Measurements from ENCODE around the gene EIF6.
A peak's percentile ranks its signal among the peaks of the same experiment; 100 is the strongest.
"Not testable (repeated sequence)": the region's sequence is repeated elsewhere in the genome, so short reads cannot be mapped to it uniquely, and the experiment has no call there.

The EIF6 gene

DNA sequence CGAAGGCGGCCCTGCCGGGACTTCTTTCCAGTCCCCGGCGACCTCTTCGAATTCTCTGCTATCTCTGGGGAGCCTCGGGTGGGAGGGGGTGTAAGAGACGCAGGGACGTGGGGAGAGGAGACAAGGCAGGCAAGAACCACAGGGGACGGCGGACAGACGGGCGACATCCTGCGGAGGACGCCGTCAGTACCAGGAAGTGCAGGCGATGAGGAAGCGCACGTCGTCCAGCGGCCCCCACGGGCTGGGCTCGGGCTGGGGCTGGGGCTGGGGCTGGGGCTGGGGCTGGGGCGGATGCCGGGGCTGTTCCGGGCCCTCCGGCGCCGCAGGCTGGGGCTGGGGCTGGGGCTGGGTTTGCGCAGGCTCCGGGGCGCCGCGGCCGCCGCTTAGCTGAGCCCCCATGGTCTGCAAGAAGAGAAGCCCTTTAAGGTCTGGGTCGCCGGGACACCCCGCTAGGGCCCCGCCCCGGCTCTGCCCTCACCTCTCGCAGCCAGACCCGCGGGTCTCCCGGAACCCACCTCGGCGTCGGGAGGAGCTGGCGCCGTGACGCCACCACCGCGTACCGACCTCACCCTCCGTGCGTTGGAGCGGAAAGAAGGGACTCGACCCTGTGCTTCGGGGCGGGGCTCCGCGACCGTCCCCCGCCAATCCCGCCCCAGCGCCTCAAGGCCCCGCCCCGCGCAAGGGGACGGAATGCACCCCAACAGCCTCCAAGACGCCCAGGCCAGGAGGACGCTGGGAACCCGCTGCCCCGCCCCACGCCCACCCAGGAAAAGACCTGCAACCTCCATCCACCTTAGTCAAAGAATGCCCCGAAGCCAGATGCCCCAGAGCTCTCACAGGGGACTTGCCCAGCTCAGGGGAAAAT is 6.8 kb downstream of the EIF6 start, which contains the start of gene MMP24OS:
Gene MMP24OS, minus strand, starts transcription at position 592 of the 865 bp plus-strand sequence. Its CDS starts 193 bp downstream, at position 399.
- DNase-seq: peak; percentile 84

DNA sequence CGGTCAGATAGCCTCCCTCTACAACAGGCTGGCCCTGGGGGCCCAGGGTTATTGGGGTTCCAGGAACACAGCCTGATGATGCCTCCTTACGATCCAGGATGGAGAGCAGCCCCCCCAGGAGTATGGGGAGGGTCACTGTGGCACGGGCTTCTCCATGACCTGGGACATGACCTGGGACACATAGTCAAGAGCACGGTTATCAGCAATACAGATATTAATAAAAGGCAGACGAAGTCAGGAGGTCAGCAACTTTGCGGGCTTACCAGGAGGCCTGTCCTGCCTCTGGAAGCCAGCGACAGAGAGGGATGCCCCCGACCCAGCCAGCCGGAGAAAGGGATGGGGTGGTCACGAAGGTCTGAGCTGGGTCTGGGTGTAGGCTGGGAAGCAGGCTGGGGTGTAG is 7.4 kb downstream of the EIF6 start:
- no peak for DNase-seq

DNA sequence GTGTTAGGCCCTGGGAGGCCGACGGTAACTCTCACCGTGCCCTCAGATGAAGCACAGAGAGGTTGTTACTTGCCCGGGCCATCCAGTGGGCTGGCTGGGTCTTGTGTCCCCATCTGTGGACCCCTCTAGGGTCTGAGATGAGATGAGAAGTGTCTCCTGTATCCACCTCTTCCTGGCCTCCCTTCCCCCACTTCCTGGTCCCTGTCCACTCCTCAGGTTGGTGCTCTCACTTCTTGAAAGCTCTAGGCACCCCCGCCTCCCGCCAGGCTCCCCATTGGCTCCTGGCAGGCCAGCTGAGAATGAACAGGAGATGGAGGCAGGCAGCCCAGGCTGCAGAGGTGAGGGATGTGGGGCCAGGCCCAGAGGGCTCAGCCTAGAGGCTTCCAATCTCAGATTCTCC is 8.2 kb downstream of the EIF6 start:
- no peak for DNase-seq

DNA sequence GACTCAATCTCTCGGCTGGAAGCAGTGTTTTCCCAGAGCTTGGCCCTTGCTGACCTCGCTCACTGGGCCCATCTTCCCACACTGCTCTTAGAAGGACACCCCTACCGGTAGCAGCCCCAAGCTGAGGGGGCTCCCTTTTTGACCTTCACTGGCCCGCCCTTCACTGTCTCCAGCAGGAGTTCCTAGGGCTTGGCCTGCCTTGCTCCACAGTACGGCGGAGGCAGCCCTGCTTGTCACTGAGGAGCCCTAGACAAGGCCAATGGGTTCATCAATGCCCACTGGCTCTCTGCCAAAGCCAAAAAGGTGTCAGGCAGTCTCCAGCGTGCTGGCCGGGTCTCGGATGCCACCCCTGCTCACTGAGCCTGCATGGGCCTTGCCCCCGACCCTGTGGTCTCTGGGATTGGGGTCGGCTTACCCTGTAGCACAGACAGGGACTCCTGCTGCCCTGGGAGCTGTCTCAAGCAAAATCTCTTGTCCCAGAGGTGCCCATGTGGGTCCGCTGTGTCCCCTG is 8.8 kb downstream of the EIF6 start:
- DNase-seq: no peak

DNA sequence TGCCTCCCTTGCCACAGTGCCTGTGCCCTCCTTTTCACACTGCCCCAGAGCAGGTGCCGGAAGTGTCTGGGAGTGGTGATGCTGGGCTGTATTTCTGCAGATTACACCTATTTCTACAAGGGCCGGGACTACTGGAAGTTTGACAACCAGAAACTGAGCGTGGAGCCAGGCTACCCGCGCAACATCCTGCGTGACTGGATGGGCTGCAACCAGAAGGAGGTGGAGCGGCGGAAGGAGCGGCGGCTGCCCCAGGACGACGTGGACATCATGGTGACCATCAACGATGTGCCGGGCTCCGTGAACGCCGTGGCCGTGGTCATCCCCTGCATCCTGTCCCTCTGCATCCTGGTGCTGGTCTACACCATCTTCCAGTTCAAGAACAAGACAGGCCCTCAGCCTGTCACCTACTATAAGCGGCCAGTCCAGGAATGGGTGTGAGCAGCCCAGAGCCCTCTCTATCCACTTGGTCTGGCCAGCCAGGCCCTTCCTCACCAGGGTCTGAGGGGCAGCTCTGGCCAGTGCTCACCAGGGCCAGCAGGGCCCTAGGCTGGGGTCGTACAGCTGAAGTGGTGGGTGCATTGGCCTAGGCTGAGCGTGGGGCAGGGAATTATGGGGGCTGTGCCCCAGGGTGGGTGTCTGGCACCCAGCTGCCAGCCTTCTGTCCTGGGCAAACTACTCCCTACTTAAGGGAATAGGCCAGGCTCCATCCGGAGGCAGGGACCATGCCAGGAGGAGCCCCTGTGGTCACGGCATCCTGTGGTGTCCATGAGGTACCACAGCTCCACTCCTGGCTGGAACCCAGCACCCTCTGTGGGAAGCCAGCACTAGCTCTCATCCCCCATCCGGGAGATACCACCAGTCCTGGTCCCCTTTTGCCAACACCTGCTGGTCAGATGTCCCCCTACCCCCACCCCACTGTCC is 10.1 kb downstream of the EIF6 start:
- DNase-seq: no peak

DNA sequence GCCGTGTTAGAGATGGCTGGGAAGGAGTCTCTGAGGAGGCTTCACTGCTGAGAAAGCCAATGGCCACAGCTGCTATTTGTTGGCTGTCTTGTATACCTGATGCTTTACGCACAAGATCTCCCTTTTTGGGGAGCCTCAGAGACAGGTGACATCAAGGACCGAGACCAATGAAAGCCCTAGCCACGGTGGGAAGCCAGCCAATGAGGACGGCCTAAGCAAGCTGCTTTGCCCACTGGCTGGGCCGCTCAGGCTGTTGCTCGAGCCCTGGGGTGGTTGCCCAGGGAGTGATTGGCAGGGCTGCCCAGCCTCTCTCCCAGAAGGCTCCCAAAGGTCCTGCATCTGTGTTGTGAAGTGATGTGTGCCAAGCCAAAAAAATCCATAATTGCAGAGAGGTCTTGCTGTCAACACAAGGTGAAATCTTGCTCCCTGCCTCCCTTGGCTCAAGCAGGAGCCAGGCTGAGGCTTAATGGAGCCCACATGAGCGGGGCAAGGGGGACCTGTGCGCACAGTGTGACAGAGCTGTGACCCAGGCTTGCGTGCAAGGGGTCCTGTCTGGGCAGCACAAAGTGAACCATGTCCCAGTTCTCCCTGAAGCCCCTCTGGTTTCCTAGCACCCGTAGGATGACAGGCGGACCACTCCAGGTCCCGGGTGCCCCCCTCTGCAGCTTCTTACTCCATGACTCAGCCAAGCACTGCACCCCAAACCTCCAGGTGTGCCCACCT is 11.0 kb downstream of the EIF6 start:
- DNase-seq: no peak

DNA sequence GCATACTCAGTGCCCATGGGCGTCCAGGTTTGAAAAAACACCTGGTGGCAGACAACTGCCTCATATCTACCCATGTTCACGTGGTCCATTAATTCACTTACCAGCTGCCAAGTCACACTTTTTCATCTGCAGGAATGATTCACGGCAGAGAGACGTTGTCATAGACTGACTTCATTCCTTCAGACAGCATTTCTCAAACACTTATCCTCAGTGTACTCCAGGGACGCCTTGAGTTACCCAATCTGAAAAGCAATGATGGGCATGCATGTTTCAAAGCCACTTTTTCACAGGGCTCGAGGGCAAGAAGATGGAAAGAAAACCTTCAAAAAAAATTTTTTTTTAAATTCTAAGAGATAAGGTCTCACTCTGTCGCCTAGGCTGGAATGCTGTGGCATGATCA is 12.7 kb downstream of the EIF6 start:
- peak; percentile 39 for DNase-seq

DNA sequence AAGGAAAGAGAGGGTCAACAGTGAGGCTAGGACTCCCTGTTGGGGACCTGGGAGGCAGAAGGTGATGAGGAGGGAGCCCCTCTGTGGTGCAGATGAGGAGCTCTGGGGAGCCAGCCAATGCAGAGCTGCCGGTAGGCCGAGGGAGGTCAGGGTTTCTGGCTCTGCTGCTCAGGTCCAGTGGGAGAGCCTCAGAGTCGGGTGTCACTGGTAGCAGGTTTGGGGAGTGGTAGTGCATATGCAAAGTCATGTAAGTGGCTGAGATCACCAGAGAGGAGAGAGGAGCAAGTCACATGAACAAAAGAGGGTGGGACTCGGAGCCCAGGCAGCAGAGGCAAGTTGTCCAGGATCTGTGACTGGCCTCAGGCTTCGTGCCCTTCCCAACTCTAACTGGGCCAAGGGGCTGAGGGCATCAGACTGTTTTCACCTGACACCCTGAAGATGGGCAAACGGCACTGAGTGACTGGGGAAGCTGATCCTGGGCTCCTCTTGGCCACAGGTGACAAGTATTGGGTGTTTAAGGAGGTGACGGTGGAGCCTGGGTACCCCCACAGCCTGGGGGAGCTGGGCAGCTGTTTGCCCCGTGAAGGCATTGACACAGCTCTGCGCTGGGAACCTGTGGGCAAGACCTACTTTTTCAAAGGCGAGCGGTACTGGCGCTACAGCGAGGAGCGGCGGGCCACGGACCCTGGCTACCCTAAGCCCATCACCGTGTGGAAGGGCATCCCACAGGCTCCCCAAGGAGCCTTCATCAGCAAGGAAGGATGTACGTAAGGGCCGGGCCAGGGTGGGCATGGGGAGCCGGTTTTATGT is 13.3 kb downstream of the EIF6 start:
- no peak for DNase-seq

DNA sequence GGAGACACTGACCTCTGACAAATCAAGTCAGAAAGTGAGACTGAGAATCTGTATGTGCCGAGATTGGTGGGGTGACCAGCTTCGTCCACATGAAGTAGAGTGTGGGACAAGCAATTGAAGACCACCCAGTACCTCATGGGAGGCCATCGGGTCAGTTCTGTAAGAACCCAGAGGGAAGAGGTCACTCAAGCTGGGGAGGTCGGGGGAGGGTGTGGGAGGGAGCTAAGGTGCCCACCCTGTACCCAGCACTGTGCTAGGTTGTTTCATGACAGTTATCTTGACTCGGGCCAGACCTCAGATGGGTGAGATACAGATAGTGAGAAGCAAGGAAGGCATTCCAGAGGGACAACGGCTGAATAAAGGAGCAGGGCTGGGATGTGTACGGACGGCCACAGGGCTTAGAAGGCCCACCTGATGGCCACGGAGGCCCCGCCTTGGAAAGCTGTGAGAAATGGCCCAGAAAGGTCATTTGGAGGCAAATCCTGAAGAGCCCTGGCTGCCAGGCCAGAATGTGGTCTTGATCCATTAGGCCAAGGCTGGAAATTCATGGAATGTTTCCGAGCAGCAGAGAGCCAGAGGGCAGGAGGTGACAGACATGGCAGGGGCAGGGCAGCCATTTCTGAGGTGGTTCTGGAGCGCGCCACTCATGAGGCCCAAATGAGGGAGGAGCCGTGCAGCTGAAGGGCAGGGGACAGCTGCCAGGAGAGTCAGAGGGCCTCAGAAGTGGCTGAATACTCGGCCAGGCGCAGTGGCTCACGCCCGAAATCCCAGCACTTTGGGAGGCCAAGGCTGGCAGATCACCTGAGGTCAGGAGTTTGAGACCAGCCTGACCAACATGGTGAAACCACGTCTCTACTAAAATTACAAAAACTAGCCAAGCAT is 14.3 kb downstream of the EIF6 start:
- no peak for DNase-seq

DNA sequence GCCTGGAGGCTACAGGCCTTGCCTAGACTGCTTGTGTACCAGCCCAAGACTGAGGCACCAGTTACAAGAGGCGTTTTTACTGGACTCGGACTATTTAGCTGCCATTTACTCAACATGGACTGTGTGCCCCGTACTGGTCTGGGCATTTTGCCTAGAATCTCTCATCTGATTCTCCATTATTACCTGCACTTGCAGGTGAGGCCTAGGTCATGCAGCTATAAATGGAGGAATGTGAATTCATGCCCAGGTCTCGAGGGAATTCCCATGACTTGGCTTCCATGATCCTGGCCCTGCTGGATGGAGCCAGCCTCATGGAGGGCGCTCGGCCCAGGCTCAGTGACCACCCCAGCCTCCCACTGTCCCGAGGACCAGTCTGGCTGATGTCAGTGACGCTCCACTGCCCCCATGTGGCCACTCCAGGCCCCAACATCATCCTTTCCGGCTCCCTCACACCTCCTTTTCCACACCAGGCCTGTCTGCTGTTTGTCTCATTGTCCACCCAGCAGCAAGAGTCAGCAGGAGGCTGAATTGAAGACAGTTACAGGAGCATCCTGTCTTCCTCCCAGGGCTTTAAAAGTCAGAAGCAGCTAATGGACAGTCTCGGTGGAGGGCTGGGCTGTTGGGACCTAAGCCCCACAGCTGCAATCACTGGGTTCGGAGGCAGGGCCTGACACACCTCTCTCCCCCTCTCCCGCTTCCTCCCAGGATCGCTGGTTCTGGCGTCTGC is 15.4 kb downstream of the EIF6 start:
- DNase-seq: peak; percentile 56

DNA sequence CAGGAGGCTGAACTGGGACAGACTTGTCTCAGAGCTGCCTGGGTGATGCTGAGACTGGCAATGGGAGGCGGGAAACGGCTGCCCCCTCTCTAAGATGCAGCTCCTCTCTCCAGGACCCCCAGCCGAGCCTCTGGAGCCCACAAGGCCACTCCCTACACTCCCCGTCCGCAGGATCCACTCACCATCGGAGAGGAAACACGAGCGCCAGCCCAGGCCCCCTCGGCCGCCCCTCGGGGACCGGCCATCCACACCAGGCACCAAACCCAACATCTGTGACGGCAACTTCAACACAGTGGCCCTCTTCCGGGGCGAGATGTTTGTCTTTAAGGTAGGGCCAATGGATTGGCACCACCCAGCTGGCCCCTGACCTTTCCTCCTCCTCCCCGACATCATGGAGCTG is 17.5 kb downstream of the EIF6 start:
- DNase-seq: no peak

DNA sequence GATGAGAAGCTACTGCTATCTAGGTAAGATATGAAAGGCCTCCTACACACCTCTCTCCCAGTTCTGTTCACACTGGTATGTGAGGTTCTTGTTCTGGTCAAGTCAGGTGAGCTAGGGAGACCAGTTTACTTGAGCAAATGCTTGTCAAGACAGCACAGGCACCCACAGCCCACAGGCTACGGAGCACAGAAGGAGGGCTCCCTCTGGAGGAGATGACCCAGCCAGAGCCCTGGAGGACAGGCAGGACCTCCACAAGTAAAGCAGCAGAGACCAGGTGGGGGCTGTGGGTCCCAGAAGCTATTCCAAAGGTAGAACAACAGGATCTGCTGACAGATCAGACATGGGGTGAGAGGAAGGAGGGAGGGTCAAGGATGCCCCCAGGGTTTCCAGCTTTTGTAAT is 19.8 kb downstream of the EIF6 start:
- DNase-seq: peak; percentile 27

DNA sequence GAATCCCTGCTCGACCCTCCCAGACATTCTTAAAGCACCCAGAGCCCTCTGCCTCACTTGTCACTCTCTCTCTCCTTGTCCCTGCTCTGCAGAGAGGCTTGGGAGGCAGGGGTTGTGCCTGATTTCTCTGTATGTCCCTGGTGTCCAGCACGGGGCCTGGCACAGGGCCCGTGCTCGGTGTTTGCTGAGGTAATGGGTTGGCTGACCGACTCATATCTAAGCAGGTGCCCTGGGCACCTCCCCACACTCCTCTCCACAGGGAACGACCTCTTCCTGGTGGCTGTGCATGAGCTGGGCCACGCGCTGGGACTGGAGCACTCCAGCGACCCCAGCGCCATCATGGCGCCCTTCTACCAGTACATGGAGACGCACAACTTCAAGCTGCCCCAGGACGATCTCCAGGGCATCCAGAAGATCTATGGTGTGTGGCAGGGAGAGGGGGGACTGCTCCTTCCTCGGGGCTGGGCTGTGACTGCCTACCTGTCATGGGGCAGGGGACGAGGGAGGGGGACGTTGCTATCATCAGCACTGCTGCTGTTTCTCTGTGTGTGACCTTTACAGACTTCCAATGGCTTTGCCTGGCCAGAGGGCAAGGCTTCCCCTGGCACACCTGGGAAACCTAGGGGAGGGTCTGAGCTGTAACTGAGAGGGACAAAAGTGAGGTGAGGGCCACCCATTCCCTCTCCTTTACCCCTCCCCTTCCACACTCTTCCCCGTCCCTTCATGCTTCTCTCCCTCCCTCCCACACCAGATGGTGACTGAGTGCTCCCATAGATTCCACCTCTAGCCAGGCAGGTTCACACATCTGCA is 20.8 kb downstream of the EIF6 start:
- DNase-seq: no peak

DNA sequence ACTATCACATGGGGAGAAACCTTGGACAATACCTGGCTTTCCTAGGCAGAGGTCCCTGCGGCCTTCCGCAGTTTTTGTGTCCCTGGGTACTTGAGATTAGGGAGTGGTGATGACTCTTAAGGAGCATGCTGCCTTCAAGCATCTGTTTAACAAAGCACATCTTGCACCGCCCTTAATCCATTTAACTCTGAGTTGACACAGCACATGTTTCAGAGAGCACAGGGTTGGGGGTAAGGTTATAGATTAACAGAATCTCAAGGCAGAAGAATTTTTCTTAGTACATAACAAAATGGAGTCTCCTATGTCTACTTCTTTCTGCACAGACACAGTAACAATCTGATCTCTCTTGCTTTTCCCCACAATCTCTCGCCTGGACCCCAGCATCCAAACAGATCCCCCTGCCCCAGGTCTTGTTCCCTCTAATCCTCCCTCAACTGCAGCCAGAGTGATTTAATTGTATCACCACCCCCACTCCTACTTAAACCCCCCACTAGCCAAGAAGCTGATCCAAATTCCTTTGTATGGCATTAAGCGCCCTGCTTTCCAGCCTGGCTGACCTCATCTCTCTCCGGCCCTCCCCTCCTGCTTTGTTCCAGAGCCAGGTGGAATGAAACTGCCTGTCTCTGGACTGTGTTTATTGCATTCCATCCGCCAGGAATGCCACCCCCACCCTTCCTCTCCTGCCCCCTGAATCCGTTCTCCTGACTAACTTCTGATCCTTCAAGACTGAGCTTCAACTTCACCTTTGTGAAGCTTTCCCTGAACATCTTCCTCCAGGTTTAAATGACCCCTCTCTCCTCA is 21.6 kb downstream of the EIF6 start:
- DNase-seq: peak; percentile 86

DNA sequence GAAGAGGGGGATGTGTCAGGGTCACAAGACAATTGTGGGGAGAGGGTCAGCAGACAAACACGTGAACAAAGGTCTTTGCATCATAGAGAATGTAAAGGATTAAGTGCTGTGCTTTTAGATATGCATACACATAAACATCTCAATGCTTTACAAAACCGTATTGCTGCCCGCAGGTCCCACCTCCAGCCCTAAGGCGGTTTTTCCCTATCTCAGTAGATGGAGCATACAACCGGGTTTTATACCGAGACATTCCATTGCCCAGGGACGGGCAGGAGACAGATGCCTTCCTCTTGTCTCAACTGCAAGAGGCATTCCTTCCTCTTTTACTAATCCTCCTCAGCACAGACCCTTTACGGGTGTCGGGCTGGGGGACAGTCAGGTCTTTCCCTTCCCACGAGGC is 22.3 kb downstream of the EIF6 start:
- DNase-seq: not testable (repeated sequence)

DNA sequence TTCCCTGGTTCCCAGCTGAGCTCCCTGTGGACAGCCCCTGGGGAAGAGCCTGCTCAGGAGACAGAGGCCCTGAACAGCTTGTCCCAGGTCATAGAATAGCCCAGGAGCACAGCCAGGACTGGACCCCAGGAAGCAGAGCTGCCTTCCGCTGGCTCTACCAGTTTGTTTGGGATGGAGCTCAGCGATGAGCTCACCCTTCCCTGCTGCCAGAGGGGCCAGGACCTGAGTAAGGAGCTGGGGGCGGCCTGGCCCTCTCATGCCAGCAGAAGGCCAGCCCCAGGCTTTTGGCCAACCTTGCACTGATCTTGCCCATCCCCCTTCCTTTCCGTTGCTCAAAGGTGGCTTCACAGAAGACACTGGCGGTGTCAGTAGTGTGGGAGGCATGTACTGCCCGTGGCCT is 24.1 kb downstream of the EIF6 start:
- DNase-seq: no peak

DNA sequence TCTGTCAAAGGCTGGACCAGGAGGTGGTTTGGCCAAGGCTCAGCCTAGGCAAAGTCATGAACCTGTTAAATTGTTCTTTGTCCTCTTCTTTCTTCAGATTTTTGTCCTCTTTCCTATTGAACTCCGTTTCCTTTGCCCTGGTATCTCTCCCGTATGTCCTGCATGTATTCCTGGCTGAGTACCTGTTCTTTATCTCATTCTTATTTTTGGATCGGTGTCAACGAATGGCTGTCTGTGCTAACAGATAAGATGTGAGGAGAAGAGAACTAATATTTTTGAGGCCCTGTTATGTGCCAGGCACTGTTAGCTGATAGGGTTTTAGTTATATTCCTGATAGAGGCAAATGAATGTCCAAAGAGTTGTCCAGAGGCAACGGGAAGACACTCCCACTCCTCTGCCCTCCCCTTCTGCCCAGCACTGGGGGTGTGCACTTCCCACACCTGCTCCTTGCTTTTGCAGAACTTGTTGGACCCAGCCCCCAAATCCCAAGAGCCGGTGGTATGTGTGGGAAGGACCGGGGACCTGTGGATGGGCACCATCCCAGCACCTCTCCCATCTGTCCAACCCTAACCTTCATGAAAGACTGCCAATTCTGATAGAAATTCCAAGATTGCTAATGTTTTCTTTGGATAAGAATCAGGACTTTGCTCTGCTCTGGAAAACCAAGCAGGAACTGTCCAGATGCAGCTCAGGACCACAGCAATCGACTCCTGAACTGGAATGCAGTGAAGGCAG is 27.2 kb downstream of the EIF6 start:
- peak; percentile 67 for DNase-seq

All from fibroblast of upper back skin (primary cell).